ENCODE results near the gene RASAL2. TPM values are rescaled to one million over a fixed set of nuclear protein-coding genes. Genes with fewer than 3 reads are reported as not detected.

RASAL2 gene
- total RNA-seq, 1 experiment from 2014 or later, result 22.2 TPM

DNA sequence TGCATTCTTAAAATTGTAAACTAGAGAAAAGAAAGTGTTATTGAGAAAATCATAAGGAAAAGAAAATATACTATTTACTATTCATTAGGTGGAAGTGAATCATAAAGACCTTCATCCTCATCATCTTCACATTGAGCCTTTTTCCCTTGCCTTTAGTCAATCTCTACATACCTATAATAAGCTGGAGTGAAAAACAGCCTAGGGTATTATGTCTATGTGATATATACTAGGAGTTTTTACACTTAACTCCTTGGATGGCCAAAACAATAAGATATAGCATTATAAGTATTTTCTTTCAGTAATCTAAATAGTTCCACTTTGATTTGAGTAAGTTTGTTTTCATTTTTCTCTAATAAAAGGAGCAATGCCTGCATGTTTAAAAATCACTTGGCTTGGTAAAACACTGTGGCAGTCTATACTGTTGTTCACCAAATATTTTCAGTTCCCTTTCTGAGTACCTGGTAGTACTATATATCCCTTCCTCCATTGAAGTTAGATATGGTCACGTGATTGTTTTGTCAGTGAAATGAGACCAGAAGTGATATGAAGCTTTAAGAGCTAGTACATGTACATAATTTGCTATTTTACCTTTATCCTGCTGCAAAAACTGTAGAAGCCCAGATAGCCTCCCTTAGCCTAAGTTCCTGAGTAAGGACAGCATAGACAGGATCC is 324.5 kb downstream of the RASAL2 start:
- no peak overlapping the region for H2BK20ac ChIP-seq (ENCODE audit: low read depth, low read length, poor library complexity, severe bottlenecking)
- H3K4me1 ChIP-seq (ENCODE audit: insufficient read depth, low read length), result no peaks in the 10 kb centered on the region
- no peak overlapping the region for H2BK5ac ChIP-seq (ENCODE audit: insufficient read length, low read length)
- Mint-ChIP-seq H3K27me3 (ENCODE audit: low read depth) (no peaks in the 10 kb centered on the region), H3K4me3 (no peak overlapping the region), H3K4me1 (no peaks in the 10 kb centered on the region), H3K36me3 (ENCODE audit: insufficient read depth in 1 of 3, low read depth in 3 of 3) (peaks cover 0 to 8% (median 2%) of the 10 kb centered on the region in 3 experiments; a peak in 3 of 7 replicates), H3K27ac (peak overlapping the region in 1 of 3 experiments; percentile 21; a peak in 2 of 7 replicates), H3K9me3 (no peaks in the 10 kb centered on the region)
- H3K27ac ChIP-seq (ENCODE audit: insufficient read length, low read depth, low read length), result no peak overlapping the region
- H3K79me2 ChIP-seq (ENCODE audit: insufficient read depth, low read length), result no peaks in the 10 kb centered on the region
- TF ChIP-seq, protein P1, sequence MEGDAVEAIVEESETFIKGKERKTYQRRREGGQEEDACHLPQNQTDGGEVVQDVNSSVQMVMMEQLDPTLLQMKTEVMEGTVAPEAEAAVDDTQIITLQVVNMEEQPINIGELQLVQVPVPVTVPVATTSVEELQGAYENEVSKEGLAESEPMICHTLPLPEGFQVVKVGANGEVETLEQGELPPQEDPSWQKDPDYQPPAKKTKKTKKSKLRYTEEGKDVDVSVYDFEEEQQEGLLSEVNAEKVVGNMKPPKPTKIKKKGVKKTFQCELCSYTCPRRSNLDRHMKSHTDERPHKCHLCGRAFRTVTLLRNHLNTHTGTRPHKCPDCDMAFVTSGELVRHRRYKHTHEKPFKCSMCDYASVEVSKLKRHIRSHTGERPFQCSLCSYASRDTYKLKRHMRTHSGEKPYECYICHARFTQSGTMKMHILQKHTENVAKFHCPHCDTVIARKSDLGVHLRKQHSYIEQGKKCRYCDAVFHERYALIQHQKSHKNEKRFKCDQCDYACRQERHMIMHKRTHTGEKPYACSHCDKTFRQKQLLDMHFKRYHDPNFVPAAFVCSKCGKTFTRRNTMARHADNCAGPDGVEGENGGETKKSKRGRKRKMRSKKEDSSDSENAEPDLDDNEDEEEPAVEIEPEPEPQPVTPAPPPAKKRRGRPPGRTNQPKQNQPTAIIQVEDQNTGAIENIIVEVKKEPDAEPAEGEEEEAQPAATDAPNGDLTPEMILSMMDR (conservative IDR thresholded peaks at IDR 0.05), result no peak
- H3K27me3 ChIP-seq (ENCODE audit: insufficient read depth, low read length), result no peaks in the 10 kb centered on the region
- H2BK15ac ChIP-seq (ENCODE audit: low read depth, low read length), result no peak overlapping the region
- no peaks in the 10 kb centered on the region for H3K79me1 ChIP-seq (ENCODE audit: insufficient read depth, low read depth, low read length, poor library complexity, severe bottlenecking)
- H4K91ac ChIP-seq (ENCODE audit: insufficient read length, low read depth, low read length), result no peak overlapping the region
- no peak overlapping the region for H4K8ac ChIP-seq (replicated peaks; ENCODE audit: insufficient read length, low read depth, low read length)
- no peak overlapping the region for H3T11ph ChIP-seq (ENCODE audit: low read length)
- H4K5ac ChIP-seq (ENCODE audit: insufficient read length, low read depth, low read length), result no peak overlapping the region
- no peak overlapping the region for H3K9ac ChIP-seq (ENCODE audit: extremely low read depth, insufficient read length, low read length)
- no peak overlapping the region for H3K4me2 ChIP-seq (ENCODE audit: insufficient read depth, insufficient read length, low read length)
- no peak overlapping the region for H3K18ac ChIP-seq (ENCODE audit: insufficient read length, low read depth, low read length)
- H2BK12ac ChIP-seq (ENCODE audit: insufficient read length, low read depth, low read length), result no peak overlapping the region
- no CpG with 5 or more reads among the region's 1 CpG for WGBS (ENCODE audit: extremely low coverage, insufficient read length, low lambda C conversion rate)
- H4K20me1 ChIP-seq (ENCODE audit: control insufficient read depth, insufficient read depth, insufficient read length), result no peaks in the 10 kb centered on the region
- H3K4ac ChIP-seq (ENCODE audit: low read depth, low read length), result no peak overlapping the region
- H2BK120ac ChIP-seq (ENCODE audit: low read depth, low read length, poor library complexity, severe bottlenecking), result no peak overlapping the region
- no peak overlapping the region for H3K14ac ChIP-seq (ENCODE audit: insufficient read depth, low read length)
- no peaks in the 10 kb centered on the region for H3K9me3 ChIP-seq (ENCODE audit: control insufficient read depth, low read depth, low read length)
- DNase-seq, result no peak
- no peak overlapping the region for H3K23ac ChIP-seq (ENCODE audit: insufficient read length, low read depth, low read length)
- no peak overlapping the region for H3K56ac ChIP-seq (ENCODE audit: insufficient read length, low read depth, low read length)
- H2AFZ ChIP-seq (ENCODE audit: low read length), result no peak overlapping the region
- no peak overlapping the region for H2AK5ac ChIP-seq (ENCODE audit: insufficient read length, low read length)
- H3K23me2 ChIP-seq (ENCODE audit: insufficient read length, low read depth, low read length, poor library complexity, severe bottlenecking), result no peaks in the 10 kb centered on the region
